Activated T-cell treated with anti-CD3 and anti-CD28 coated beads, Interleukin-2, amount 50 U/mL, for 4 hours (primary cell): ENCODE data around the gene VPS54. TPM values are rescaled to one million over a fixed set of nuclear protein-coding genes. Genes with fewer than 3 reads are reported as not detected.
A peak's percentile ranks its signal among the peaks of the same experiment; 100 is the strongest.

ENCODE experiments used
- ATAC-seq, 2 donors: fragments of 200-7000 bp; cut with Tn5 transposase; one replicate each; pipeline ENCODE4 v1.10.0; 2021
- DNase-seq: peaks from one replicate; pipeline ENCODE4 v3.0.0-alpha.2; 2020
- H3K27me3 Mint-ChIP-seq: one replicate; pipeline ENCODE4 v1.8.0; 2021; ENCODE audit warnings: low read depth, mixed read lengths
- H3K36me3 Mint-ChIP-seq: one replicate; pipeline ENCODE4 v1.8.0; 2022; ENCODE audit warnings: mixed read lengths; ENCODE audit not compliant: insufficient read depth
- H3K4me1 Mint-ChIP-seq: one replicate; pipeline ENCODE4 v1.8.0; 2021; ENCODE audit warnings: low read depth, mixed read lengths
- H3K4me3 Mint-ChIP-seq: one replicate; pipeline ENCODE4 v1.8.0; 2021; ENCODE audit warnings: mild to moderate bottlenecking, moderate library complexity, mixed read lengths
- H3K9me3 Mint-ChIP-seq: one replicate; pipeline ENCODE4 v1.8.0; 2021; ENCODE audit warnings: mixed read lengths
- total RNA-seq, 3 donors: library from RNA; stranded (reverse); gene quantifications; one replicate each; pipeline ENCODE4 v1.2.1, GENCODE V29; 2021

VPS54 gene
- total RNA-seq, 3 donors from 2014 or later: 9.7 to 10.7 (median 10.2) TPM

GRCh38 chr2:63888053-63888452 lies 131.2 kb downstream of the VPS54 start:
- ATAC-seq (no peak), DNase-seq (no peak)
- H3K27me3 Mint-ChIP-seq: no peaks in the 10 kb centered on the region
- H3K9me3 Mint-ChIP-seq: no peaks in the 10 kb centered on the region
- no peak overlapping the region for H3K4me3 Mint-ChIP-seq
- peaks cover 30% of the 10 kb centered on the region for H3K36me3 Mint-ChIP-seq
- H3K4me1 Mint-ChIP-seq: peaks cover 2% of the 10 kb centered on the region

GRCh38 chr2:63886445-63886844 lies 132.8 kb downstream of the VPS54 start:
- Mint-ChIP-seq H3K9me3 (no peaks in the 10 kb centered on the region), H3K36me3 (peaks cover 29% of the 10 kb centered on the region), H3K27me3 (no peaks in the 10 kb centered on the region), H3K4me1 (peaks cover 16% of the 10 kb centered on the region), H3K4me3 (no peak overlapping the region)
- ATAC-seq (no peak), DNase-seq (no peak)

GRCh38 chr2:63882395-63883105 lies 136.7 kb downstream of the VPS54 start:
- no peaks in the 10 kb centered on the region for H3K27me3 Mint-ChIP-seq
- H3K4me3 Mint-ChIP-seq: no peak overlapping the region
- peaks cover 21% of the 10 kb centered on the region for H3K36me3 Mint-ChIP-seq
- peaks cover 28% of the 10 kb centered on the region for H3K4me1 Mint-ChIP-seq
- ATAC-seq (peak; percentile 63 to 71), DNase-seq (no peak)
- no peaks in the 10 kb centered on the region for H3K9me3 Mint-ChIP-seq

- peaks cover 31% of the 10 kb centered on the region for H3K36me3 Mint-ChIP-seq
- ATAC-seq: no peak
- H3K27me3 Mint-ChIP-seq: no peaks in the 10 kb centered on the region
- H3K9me3 Mint-ChIP-seq: no peaks in the 10 kb centered on the region
- H3K4me1 Mint-ChIP-seq: peaks cover 32% of the 10 kb centered on the region
- DNase-seq: no peak
- H3K4me3 Mint-ChIP-seq: no peak overlapping the region
These were observed 138.0 kb downstream of the VPS54 start for GRCh38 chr2:63881205-63881604.

- Mint-ChIP-seq H3K27me3 (no peaks in the 10 kb centered on the region), H3K36me3 (peaks cover 31% of the 10 kb centered on the region), H3K4me3 (no peak overlapping the region), H3K4me1 (peaks cover 35% of the 10 kb centered on the region), H3K9me3 (no peaks in the 10 kb centered on the region)
- DNase-seq (no peak), ATAC-seq (no peak)
These were observed 138.6 kb downstream of the VPS54 start for GRCh38 chr2:63880625-63881024.

GRCh38 chr2:63879876-63880433 lies 139.3 kb downstream of the VPS54 start:
- no peaks in the 10 kb centered on the region for H3K9me3 Mint-ChIP-seq
- no peaks in the 10 kb centered on the region for H3K27me3 Mint-ChIP-seq
- H3K4me3 Mint-ChIP-seq: no peak overlapping the region
- ATAC-seq (no peak), DNase-seq (no peak)
- H3K36me3 Mint-ChIP-seq: peaks cover 34% of the 10 kb centered on the region
- H3K4me1 Mint-ChIP-seq: peaks cover 40% of the 10 kb centered on the region

GRCh38 chr2:63878486-63878885 lies 140.7 kb downstream of the VPS54 start:
- peaks cover 36% of the 10 kb centered on the region for H3K36me3 Mint-ChIP-seq
- no peak for DNase-seq

GRCh38 chr2:63876311-63876710 lies 142.9 kb downstream of the VPS54 start:
- ATAC-seq: no peak

More at GRCh38 chr2:63878486-63878885, 140.7 kb downstream of the VPS54 start:
- ATAC-seq: no peak
- Mint-ChIP-seq H3K9me3 (no peaks in the 10 kb centered on the region), H3K4me3 (no peak overlapping the region), H3K4me1 (peaks cover 46% of the 10 kb centered on the region), H3K27me3 (no peaks in the 10 kb centered on the region)

GRCh38 chr2:63875559-63876245 lies 143.5 kb downstream of the VPS54 start:
- ATAC-seq: peak in 1 of 2 donors; percentile 18
- DNase-seq: no peak
- Mint-ChIP-seq H3K4me3 (no peak overlapping the region), H3K9me3 (no peaks in the 10 kb centered on the region), H3K27me3 (no peaks in the 10 kb centered on the region), H3K4me1 (peaks cover 30% of the 10 kb centered on the region), H3K36me3 (peaks cover 34% of the 10 kb centered on the region)

More at GRCh38 chr2:63876311-63876710, 142.9 kb downstream of the VPS54 start:
- H3K36me3 Mint-ChIP-seq: peaks cover 37% of the 10 kb centered on the region
- no peak overlapping the region for H3K4me3 Mint-ChIP-seq
- peaks cover 36% of the 10 kb centered on the region for H3K4me1 Mint-ChIP-seq
- DNase-seq: no peak
- H3K27me3 Mint-ChIP-seq: no peaks in the 10 kb centered on the region
- no peaks in the 10 kb centered on the region for H3K9me3 Mint-ChIP-seq

GRCh38 chr2:63875131-63875527 lies 144.1 kb downstream of the VPS54 start:
- peaks cover 24% of the 10 kb centered on the region for H3K4me1 Mint-ChIP-seq
- peaks cover 34% of the 10 kb centered on the region for H3K36me3 Mint-ChIP-seq
- ATAC-seq (no peak), DNase-seq (no peak)
- no peaks in the 10 kb centered on the region for H3K27me3 Mint-ChIP-seq
- H3K4me3 Mint-ChIP-seq: no peak overlapping the region
- H3K9me3 Mint-ChIP-seq: no peaks in the 10 kb centered on the region

GRCh38 chr2:63874204-63875130 lies 144.8 kb downstream of the VPS54 start:
- ATAC-seq: no peak
- Mint-ChIP-seq H3K27me3 (no peaks in the 10 kb centered on the region), H3K9me3 (no peaks in the 10 kb centered on the region), H3K4me1 (peaks cover 24% of the 10 kb centered on the region), H3K4me3 (no peak overlapping the region), H3K36me3 (peaks cover 34% of the 10 kb centered on the region)
- DNase-seq: no peak

- no peak overlapping the region for H3K4me3 Mint-ChIP-seq
- no peaks in the 10 kb centered on the region for H3K27me3 Mint-ChIP-seq
- DNase-seq: no peak
- H3K36me3 Mint-ChIP-seq: peaks cover 39% of the 10 kb centered on the region
- no peak for ATAC-seq
- H3K9me3 Mint-ChIP-seq: no peaks in the 10 kb centered on the region
- peaks cover 28% of the 10 kb centered on the region for H3K4me1 Mint-ChIP-seq
These were observed 146.5 kb downstream of the VPS54 start for GRCh38 chr2:63872571-63873328.

GRCh38 chr2:63871864-63872263 lies 147.4 kb downstream of the VPS54 start:
- Mint-ChIP-seq H3K27me3 (no peaks in the 10 kb centered on the region), H3K4me1 (peaks cover 28% of the 10 kb centered on the region), H3K4me3 (no peak overlapping the region), H3K36me3 (peaks cover 34% of the 10 kb centered on the region), H3K9me3 (no peaks in the 10 kb centered on the region)
- no peak for ATAC-seq
- no peak for DNase-seq
